ENCODE measurements around the gene IL1F10.

- TF ChIP-seq ZNF416 (tag by site-specific recombination; IDR thresholded peaks at IDR 0.05) (no peak), ZNF157 (tag by site-specific recombination; IDR thresholded peaks at IDR 0.05) (no peak), OVOL3 (tag by site-specific recombination; IDR thresholded peaks at IDR 0.05) (no peak), KLF8 (tag by site-specific recombination; IDR thresholded peaks at IDR 0.05) (no peak)
- TF ChIP-seq, protein P1, sequence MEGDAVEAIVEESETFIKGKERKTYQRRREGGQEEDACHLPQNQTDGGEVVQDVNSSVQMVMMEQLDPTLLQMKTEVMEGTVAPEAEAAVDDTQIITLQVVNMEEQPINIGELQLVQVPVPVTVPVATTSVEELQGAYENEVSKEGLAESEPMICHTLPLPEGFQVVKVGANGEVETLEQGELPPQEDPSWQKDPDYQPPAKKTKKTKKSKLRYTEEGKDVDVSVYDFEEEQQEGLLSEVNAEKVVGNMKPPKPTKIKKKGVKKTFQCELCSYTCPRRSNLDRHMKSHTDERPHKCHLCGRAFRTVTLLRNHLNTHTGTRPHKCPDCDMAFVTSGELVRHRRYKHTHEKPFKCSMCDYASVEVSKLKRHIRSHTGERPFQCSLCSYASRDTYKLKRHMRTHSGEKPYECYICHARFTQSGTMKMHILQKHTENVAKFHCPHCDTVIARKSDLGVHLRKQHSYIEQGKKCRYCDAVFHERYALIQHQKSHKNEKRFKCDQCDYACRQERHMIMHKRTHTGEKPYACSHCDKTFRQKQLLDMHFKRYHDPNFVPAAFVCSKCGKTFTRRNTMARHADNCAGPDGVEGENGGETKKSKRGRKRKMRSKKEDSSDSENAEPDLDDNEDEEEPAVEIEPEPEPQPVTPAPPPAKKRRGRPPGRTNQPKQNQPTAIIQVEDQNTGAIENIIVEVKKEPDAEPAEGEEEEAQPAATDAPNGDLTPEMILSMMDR (tag by site-specific recombination; IDR thresholded peaks at IDR 0.05): no peak
- TF ChIP-seq, protein P2, sequence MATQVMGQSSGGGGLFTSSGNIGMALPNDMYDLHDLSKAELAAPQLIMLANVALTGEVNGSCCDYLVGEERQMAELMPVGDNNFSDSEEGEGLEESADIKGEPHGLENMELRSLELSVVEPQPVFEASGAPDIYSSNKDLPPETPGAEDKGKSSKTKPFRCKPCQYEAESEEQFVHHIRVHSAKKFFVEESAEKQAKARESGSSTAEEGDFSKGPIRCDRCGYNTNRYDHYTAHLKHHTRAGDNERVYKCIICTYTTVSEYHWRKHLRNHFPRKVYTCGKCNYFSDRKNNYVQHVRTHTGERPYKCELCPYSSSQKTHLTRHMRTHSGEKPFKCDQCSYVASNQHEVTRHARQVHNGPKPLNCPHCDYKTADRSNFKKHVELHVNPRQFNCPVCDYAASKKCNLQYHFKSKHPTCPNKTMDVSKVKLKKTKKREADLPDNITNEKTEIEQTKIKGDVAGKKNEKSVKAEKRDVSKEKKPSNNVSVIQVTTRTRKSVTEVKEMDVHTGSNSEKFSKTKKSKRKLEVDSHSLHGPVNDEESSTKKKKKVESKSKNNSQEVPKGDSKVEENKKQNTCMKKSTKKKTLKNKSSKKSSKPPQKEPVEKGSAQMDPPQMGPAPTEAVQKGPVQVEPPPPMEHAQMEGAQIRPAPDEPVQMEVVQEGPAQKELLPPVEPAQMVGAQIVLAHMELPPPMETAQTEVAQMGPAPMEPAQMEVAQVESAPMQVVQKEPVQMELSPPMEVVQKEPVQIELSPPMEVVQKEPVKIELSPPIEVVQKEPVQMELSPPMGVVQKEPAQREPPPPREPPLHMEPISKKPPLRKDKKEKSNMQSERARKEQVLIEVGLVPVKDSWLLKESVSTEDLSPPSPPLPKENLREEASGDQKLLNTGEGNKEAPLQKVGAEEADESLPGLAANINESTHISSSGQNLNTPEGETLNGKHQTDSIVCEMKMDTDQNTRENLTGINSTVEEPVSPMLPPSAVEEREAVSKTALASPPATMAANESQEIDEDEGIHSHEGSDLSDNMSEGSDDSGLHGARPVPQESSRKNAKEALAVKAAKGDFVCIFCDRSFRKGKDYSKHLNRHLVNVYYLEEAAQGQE (tag by site-specific recombination; IDR thresholded peaks at IDR 0.05): no peak
Measured at GRCh38 chr2:113113807-113114206, 46.0 kb downstream of the IL1F10 start.
